ENCODE measurements around the gene TMEM222.
"Not testable (repeated sequence)": the region's sequence is repeated elsewhere in the genome, so short reads cannot be mapped to it uniquely, and the experiment has no call there.

The TMEM222 gene

DNA sequence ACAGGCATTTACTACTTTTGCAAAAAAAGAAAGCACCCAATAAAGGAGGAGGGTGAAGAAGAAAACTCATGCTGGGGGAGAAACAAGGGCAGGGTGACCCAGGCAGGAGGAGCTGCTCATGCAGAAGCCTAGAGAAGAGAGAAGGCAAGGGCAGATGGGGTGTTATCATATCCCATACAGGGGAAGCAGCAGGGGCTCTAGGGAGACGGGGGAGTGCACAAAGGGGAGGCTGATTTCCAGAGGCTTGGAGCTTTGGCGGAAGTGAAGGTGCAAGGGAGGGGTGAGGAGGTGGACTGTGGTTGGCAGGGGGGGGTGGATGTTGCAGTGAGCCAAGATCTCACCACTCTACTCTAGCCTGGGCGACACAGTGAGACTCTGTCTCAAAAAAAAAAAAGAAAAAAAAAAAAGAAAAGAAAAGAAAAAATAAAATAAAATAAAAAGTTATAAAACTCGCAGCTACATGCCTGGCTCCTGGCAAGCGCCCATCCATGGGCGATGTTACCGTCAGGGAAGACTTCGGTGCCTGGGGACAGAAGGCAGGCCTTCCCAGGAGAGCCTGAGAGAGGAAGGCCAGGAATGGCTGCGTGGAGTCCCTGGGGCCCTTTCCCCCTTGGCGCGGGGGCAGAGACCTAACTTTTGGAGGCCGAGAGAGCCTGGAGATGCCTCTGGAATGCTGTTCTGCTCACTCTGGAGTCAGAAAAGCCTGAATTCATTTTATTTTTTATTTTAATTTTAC lies 56.0 kb downstream of the TMEM222 start:
- DNase-seq (ENCODE audit: low read depth in 2 of 2, low spot score in 1 of 2), result no peak

DNA sequence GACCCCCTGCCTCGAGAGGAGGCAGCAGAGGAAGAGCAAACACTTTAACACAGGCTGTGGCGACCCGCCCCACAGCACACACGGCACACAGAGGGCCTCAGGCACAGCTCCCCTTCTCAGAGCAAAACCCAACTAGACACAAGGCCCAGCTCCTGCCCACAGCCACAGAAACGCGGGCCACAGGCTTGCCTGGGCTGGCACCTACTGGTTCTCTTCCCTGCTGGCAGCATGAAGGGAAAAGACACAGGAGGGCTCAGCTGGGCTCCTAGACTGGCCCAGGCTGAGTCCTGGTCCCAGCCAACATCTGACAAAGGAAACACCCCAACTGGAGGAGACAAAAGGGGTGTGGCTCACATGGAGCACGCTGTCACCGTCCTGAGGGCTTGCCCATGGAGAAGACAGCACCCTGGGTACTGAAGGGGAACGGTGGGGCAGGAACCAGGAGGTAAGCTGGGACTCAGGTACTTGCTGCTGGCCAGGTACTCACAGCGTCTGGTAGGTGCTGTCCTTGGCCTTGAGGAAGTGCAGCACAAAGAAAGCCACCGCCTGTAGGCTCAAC lies 57.7 kb downstream of the TMEM222 start:
- DNase-seq (ENCODE audit: low read depth in 2 of 2, low spot score in 1 of 2), result no peak

DNA sequence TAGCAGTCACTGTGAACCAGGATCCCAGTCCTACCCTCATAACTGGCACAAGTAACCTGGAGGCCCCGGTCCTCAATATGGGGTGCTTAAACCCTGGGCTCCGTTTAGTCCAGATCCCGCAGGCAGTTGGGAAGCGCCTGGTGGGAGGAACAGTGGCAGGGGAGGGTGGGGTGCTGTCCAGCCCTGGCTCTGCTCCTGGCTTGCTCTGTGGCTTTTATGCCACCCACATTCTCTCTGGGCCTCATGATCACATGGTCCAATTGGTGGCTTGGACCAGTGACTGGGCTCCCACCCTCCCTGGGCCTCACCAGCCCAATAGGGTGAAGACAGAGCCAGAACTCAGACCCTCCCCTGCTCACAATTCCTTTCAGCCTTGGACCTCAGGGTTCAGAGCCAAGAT lies 58.3 kb downstream of the TMEM222 start:
- no peak for DNase-seq (ENCODE audit: low read depth in 2 of 2, low spot score in 1 of 2)

DNA sequence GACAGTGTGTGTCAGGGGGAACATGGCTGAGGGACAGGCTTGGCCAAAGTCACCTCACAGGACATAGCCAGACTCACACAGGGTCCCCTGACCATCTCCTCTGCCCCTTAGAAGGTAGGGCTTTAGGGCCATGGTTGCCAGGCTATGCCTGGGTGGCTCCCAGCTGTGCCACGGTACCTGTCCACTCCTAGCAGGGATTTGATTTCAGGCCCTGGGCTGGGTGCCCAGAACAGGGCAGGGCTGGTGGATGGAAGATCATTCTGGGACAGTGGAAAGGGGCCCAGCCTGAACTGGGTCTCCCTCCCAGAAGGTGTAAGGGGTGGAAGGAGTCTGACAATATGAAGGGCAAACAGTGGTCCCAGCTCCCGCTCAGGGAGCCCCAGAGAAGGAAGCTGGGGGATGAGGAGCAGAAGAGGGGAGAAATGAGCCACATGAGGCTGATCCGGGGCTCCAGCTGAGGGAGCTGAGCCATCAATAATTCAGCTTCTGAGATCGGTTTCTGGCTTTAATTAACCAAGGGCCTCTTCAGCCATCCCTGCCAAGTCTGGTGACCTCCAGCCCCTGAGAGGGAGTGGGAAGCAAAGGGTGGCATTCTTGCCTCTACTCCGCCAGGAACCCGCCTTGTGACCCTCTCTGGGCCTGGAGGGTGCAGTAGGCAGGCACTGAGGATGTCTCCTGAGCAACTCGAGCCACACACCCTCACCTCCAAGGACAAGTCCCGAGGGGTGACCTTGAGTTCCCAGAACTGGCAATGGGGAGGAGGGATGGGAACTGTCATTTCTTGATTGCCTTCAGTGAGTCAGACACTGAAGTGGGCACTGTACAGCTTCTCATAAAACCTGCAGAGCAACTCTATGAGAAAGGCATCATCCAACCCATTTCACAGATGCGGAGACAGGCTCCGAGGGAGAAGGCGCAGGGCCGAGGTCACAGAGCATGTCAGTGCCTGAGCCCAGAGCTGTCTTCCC lies 59.1 kb downstream of the TMEM222 start:
- no peak for DNase-seq (ENCODE audit: low read depth in 2 of 2, low spot score in 1 of 2)

DNA sequence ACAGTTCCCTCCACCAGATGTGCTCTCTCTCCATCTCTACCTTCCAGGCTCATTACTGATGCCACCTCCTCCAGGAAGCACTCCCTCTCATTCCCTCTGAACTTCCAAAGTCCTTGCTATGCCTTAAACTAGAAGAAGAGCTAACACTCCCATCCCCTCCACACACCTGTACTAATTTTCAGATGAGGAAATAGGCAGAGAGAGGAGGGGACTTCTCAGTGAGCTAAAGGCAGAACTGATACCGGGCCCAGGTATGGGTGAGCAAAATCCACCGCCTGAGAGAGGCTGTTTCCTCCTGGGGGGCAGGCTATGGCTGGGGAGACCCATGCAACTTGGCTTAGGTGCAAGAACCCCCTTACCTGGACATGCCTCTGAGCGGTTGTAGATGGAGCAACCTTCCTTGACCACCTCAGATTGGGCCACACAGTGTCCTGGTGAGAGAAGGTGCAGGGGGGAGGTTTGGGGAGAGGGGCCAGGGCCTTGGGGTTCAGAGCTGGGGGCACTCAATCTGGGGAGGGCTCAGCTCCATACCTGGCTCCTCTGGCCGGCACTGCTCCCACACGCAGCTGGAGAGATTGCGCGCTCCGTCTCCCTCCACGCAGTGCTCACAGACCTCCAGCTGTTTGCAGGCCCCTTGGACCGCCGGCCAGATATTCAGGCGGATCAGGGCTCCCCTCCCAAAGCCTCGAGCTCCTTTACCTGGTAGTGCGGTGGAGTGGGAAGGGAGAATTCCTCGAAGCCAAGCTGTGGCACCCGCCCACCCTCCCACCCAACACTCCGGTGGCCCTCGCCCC lies 60.2 kb downstream of the TMEM222 start:
- DNase-seq (ENCODE audit: low read depth in 2 of 2, low spot score in 1 of 2), result no peak

DNA sequence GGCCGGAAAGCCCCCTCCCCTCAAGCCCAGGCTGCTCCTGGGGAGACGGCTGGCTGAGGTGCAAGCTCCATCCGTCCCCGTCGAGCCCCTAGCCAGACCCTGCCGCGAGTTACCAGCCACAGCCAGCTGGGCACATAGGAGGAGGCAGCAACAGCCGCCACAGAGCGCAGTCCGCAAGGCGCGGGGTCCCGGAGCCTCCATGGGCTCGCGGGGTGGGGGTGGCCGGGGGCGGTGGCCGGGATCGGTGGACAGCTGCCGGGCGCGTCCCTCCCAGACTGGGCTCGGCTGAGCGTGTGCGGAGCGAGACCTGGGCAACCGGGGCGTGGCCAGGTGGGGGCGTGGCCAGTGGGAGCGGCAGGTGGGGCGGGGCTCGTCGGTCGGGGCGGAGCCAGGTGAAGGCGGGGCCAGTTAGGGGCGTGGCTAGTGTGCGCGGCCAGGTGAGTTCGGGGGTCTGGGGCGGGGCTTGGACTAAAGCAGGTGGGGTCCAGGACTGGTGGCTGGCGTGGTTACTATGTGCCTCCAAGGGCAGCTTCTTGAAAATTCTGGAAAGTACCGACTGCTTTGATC lies 61.2 kb downstream of the TMEM222 start, which contains the start of gene CD164L2:
Gene CD164L2 (minus strand): TSS at position 295 of the 567 bp plus-strand sequence. CDS start 94 bp downstream, at position 201.
- no peak for DNase-seq (ENCODE audit: low read depth in 2 of 2, low spot score in 1 of 2)

DNA sequence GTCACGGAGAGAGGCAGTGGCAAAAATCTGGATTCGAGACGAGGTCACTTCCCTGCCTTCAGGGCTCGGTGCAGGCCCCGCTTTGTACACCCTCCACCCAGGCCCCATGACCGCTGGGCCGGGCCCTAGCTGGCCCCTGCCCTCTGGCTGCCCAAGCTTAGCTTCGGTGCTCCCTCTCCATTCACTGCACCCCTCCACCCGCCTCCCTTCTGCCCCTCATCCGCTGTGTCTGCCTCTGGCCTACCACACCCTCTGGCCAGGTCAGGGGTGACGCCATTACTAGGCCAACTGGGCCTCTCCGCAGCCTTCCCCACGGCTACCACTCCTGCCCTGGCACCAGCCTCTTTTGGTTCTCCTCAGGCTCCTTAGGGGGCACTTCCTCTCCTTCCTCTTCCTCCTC lies 61.7 kb downstream of the TMEM222 start:
- no peak for DNase-seq (ENCODE audit: low read depth in 2 of 2, low spot score in 1 of 2)

DNA sequence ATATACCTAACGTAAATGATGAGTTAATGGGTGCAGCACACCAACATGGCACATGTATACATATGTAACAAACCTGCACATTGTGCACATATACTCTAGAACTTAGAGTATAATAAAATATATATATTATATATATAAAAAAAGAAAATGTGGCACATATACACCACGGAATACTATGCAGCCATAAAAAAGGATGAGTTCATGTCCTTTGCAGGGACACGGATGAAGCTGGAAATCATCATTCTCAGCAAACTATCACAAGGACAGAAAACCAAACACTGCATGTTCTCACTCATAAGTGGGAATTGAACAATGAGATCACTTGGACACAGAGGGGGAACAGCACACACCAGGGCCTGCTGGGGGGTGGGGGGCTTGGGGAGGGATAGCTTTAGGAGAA lies 62.8 kb downstream of the TMEM222 start:
- not testable (repeated sequence) for DNase-seq (ENCODE audit: low read depth in 2 of 2, low spot score in 1 of 2)

All from stimulated activated CD8-positive, alpha-beta memory T cell treated with anti-CD3 and anti-CD28 coated beads, Interleukin-4, amount 100 ng/mL, for 4 hours (primary cell).